Trophoblast cell (in vitro differentiated cells and primary cell): Measurements from ENCODE around the gene SIDT1.

ENCODE experiments used
- DNase-seq, 2 donors: peaks; one replicate each; pipeline ENCODE4 v3.0.0-alpha.2; 2016
- H2AFZ ChIP-seq: 2 replicates; pipeline ENCODE4 v1.6.1; 2013; ENCODE audit warnings: low read length, moderate library complexity, mild to moderate bottlenecking; ENCODE audit not compliant: insufficient read depth, poor library complexity
- H2AK5ac ChIP-seq: 2 replicates; pipeline ENCODE4 v1.6.1; 2013; ENCODE audit warnings: mild to moderate bottlenecking, low read length
- H2BK120ac ChIP-seq: 2 replicates; pipeline ENCODE4 v1.6.1; 2013; ENCODE audit warnings: low read length, mild to moderate bottlenecking, moderate library complexity; ENCODE audit not compliant: insufficient read depth, poor library complexity
- H2BK12ac ChIP-seq: 2 replicates; pipeline ENCODE4 v1.6.1; 2013; ENCODE audit warnings: mild to moderate bottlenecking, low read length, moderate library complexity
- H2BK5ac ChIP-seq: 2 replicates; pipeline ENCODE4 v1.6.1; 2013; ENCODE audit warnings: low read length, low read depth, moderate library complexity, mild to moderate bottlenecking; ENCODE audit not compliant: poor library complexity
- H3K14ac ChIP-seq: 2 replicates; pipeline ENCODE4 v1.6.1; 2013; ENCODE audit warnings: mild to moderate bottlenecking, low read length
- H3K18ac ChIP-seq: 2 replicates; pipeline ENCODE4 v1.6.1; 2013; ENCODE audit warnings: mild to moderate bottlenecking, low read length
- H3K23ac ChIP-seq: 2 replicates; pipeline ENCODE4 v1.6.1; 2013; ENCODE audit warnings: low read length
- H3K27ac ChIP-seq: 2 replicates; pipeline ENCODE4 v1.5.1; 2013; ENCODE audit warnings: low read depth, mild to moderate bottlenecking, inconsistent platforms, low read length, moderate library complexity
- H3K27me3 ChIP-seq: 2 replicates; pipeline ENCODE4 v1.6.1; 2013; ENCODE audit warnings: inconsistent platforms, mild to moderate bottlenecking, low read length, moderate library complexity; ENCODE audit not compliant: insufficient read depth
- H3K36me3 ChIP-seq, 2 experiments: 1 replicate in 1 of 2; 2 replicates in 1 of 2; pipeline ENCODE4 v1.6.1; 2013; ENCODE audit warnings: low read length in 2 of 2, mild to moderate bottlenecking in 2 of 2, moderate library complexity in 1 of 2; ENCODE audit not compliant: insufficient read depth in 2 of 2, control insufficient read depth in 1 of 2
- H3K4ac ChIP-seq: 2 replicates; pipeline ENCODE4 v1.6.1; 2013; ENCODE audit warnings: low read depth, mild to moderate bottlenecking, low read length, moderate library complexity
- H3K4me1 ChIP-seq, 2 experiments: 1 replicate in 1 of 2; 2 replicates in 1 of 2; pipeline ENCODE4 v1.6.1; 2013; ENCODE audit warnings: low read length in 2 of 2, mild to moderate bottlenecking in 2 of 2, moderate library complexity in 1 of 2; ENCODE audit not compliant: insufficient read depth in 2 of 2, control insufficient read depth in 1 of 2
- H3K4me2 ChIP-seq: 2 replicates; pipeline ENCODE4 v1.6.1; 2013; ENCODE audit warnings: inconsistent platforms, mild to moderate bottlenecking, low read length, moderate library complexity
- H3K4me3 ChIP-seq: 2 replicates; pipeline ENCODE4 v1.5.1; 2013; ENCODE audit warnings: mild to moderate bottlenecking, low read depth, low read length, inconsistent platforms
- H3K79me1 ChIP-seq: one replicate; pipeline ENCODE4 v1.6.1; 2013; ENCODE audit warnings: low read length
- H3K79me2 ChIP-seq: 2 replicates; pipeline ENCODE4 v1.6.1; 2013; ENCODE audit warnings: low read length, mild to moderate bottlenecking; ENCODE audit not compliant: control insufficient read depth, insufficient read depth, poor library complexity
- H3K9ac ChIP-seq: 2 replicates; pipeline ENCODE4 v1.6.1; 2013; ENCODE audit warnings: mild to moderate bottlenecking, low read length
- H3K9me3 ChIP-seq: 2 replicates; pipeline ENCODE4 v1.6.1; 2013; ENCODE audit warnings: low read depth, mild to moderate bottlenecking, control low read depth, inconsistent platforms, low read length; ENCODE audit not compliant: insufficient read depth
- H4K12ac ChIP-seq: 2 replicates; pipeline ENCODE4 v1.6.1; 2013; ENCODE audit warnings: low read depth, mild to moderate bottlenecking, low read length, moderate library complexity
- H4K8ac ChIP-seq: 2 replicates; pipeline ENCODE4 v1.6.1; 2013; ENCODE audit warnings: low read depth, mild to moderate bottlenecking, low read length, moderate library complexity
- H4K91ac ChIP-seq: one replicate; pipeline ENCODE4 v1.6.1; 2013; ENCODE audit warnings: low read depth, mild to moderate bottlenecking, low read length, moderate library complexity
- WGBS: extraction: QIAGEN DNeasy Blood & Tissue Kit; methylation state at CpG from one replicate; pipeline ENCODE4 v1.1.7; 2013; ENCODE audit warnings: missing lambda C conversion rate; ENCODE audit not compliant: insufficient read length, insufficient coverage; ENCODE audit errors: extremely low coverage; 5-methylcytosine and 5-hydroxymethylcytosine counted together

Gene SIDT1

GRCh38 chr3:113638910-113639309 is 106.6 kb downstream of the SIDT1 start:
- Histone ChIP-seq H3K36me3 (no peaks in the 10 kb centered on the region), H4K12ac (no peak overlapping the region), H2BK5ac (no peak overlapping the region), H3K4me2 (no peak overlapping the region), H3K4ac (no peak overlapping the region), H4K8ac (no peak overlapping the region), H3K14ac (no peak overlapping the region), H3K4me3 (no peak overlapping the region), H3K4me1 (no peaks in the 10 kb centered on the region), H4K91ac (no peak overlapping the region), H3K9me3 (peaks cover 1% of the 10 kb centered on the region), H3K27ac (no peak overlapping the region), H2AFZ (no peak overlapping the region), H2BK12ac (no peak overlapping the region), H3K79me2 (no peaks in the 10 kb centered on the region), H2BK120ac (no peak overlapping the region), H3K79me1 (no peaks in the 10 kb centered on the region), H3K23ac (no peak overlapping the region), H3K9ac (no peak overlapping the region), H3K18ac (no peak overlapping the region), H2AK5ac (no peak overlapping the region), H3K27me3 (no peaks in the 10 kb centered on the region)
- DNase-seq = no peak
- no CpG with 5 or more reads among the region's 3 CpGs for WGBS

- no peaks in the 10 kb centered on the region for H3K4me1 ChIP-seq
- H3K27ac ChIP-seq = no peak overlapping the region
- H4K12ac ChIP-seq = no peak overlapping the region
- no peaks in the 10 kb centered on the region for H3K79me2 ChIP-seq
- H2AFZ ChIP-seq = no peak overlapping the region
- H4K91ac ChIP-seq = no peak overlapping the region
- no peak overlapping the region for H2AK5ac ChIP-seq
- no peak overlapping the region for H3K4me2 ChIP-seq
- H3K27me3 ChIP-seq = no peaks in the 10 kb centered on the region
- H3K79me1 ChIP-seq = no peaks in the 10 kb centered on the region
- no peak overlapping the region for H3K18ac ChIP-seq
- no peak overlapping the region for H2BK5ac ChIP-seq
- H4K8ac ChIP-seq = no peak overlapping the region
- H3K9ac ChIP-seq = no peak overlapping the region
- WGBS = no CpG with 5 or more reads among the region's 7 CpGs
- no peaks in the 10 kb centered on the region for H3K36me3 ChIP-seq
- H3K9me3 ChIP-seq = peaks cover 1% of the 10 kb centered on the region
- H3K4me3 ChIP-seq = no peak overlapping the region
- H3K4ac ChIP-seq = no peak overlapping the region
- no peak overlapping the region for H2BK120ac ChIP-seq
- no peak overlapping the region for H3K23ac ChIP-seq
- H3K14ac ChIP-seq = no peak overlapping the region
- DNase-seq = no peak
- H2BK12ac ChIP-seq = no peak overlapping the region
Measured at GRCh38 chr3:113643583-113643982, 111.2 kb downstream of the SIDT1 start.

- DNase-seq = no peak
- Histone ChIP-seq H3K27ac (no peak overlapping the region), H3K27me3 (no peaks in the 10 kb centered on the region), H3K14ac (no peak overlapping the region), H2BK12ac (no peak overlapping the region), H3K79me2 (no peaks in the 10 kb centered on the region), H2AFZ (no peak overlapping the region), H2BK5ac (no peak overlapping the region), H3K79me1 (no peaks in the 10 kb centered on the region), H3K4me1 (no peaks in the 10 kb centered on the region), H4K91ac (no peak overlapping the region), H3K4me2 (no peak overlapping the region), H3K23ac (no peak overlapping the region), H4K12ac (no peak overlapping the region), H2BK120ac (no peak overlapping the region), H3K9me3 (peaks cover 1% of the 10 kb centered on the region), H3K4me3 (no peak overlapping the region), H4K8ac (no peak overlapping the region), H2AK5ac (no peak overlapping the region), H3K9ac (no peak overlapping the region), H3K18ac (no peak overlapping the region), H3K4ac (no peak overlapping the region), H3K36me3 (no peaks in the 10 kb centered on the region)
Measured at GRCh38 chr3:113648524-113648923, 116.2 kb downstream of the SIDT1 start.

GRCh38 chr3:113649174-113649845 is 117.0 kb downstream of the SIDT1 start:
- H3K27ac ChIP-seq = no peak overlapping the region
- H3K79me2 ChIP-seq = no peaks in the 10 kb centered on the region
- no peak overlapping the region for H3K9ac ChIP-seq
- no peak overlapping the region for H3K4ac ChIP-seq
- no peaks in the 10 kb centered on the region for H3K4me1 ChIP-seq
- no peak overlapping the region for H3K23ac ChIP-seq
- H2BK120ac ChIP-seq = no peak overlapping the region
- no peak overlapping the region for H2AK5ac ChIP-seq
- no peak overlapping the region for H3K14ac ChIP-seq
- H4K8ac ChIP-seq = no peak overlapping the region
- no peak overlapping the region for H3K4me2 ChIP-seq
- no peaks in the 10 kb centered on the region for H3K9me3 ChIP-seq
- H2BK12ac ChIP-seq = no peak overlapping the region
- no peak overlapping the region for H3K4me3 ChIP-seq
- H3K36me3 ChIP-seq = no peaks in the 10 kb centered on the region
- H3K79me1 ChIP-seq = no peaks in the 10 kb centered on the region
- no peak overlapping the region for H2BK5ac ChIP-seq
- no peak overlapping the region for H4K12ac ChIP-seq
- no peak overlapping the region for H2AFZ ChIP-seq
- no CpG with 5 or more reads among the region's 6 CpGs for WGBS
- no peak overlapping the region for H4K91ac ChIP-seq
- no peaks in the 10 kb centered on the region for H3K27me3 ChIP-seq
- DNase-seq = no peak
- no peak overlapping the region for H3K18ac ChIP-seq
